OCI-LY3 (cell line): ENCODE data around the gene RNF4.
"Not testable (repeated sequence)": the region's sequence is repeated elsewhere in the genome, so short reads cannot be mapped to it uniquely, and the experiment has no call there.

ENCODE experiments used
- H2AFZ ChIP-seq: fragments of 200-600, 300-600 bp; shearing (Covaris generic); 2 replicates; pipeline ENCODE4 v1.6.0; 2014; ENCODE audit warnings: antibody characterized with exemption, low read depth, low read length
- H3K27ac ChIP-seq: fragments of 200-600, 300-600 bp; sonication (generic); 2 replicates; pipeline ENCODE4 v1.5.1; 2014; ENCODE audit warnings: mild to moderate bottlenecking, low read length, moderate library complexity, mixed read lengths
- H3K27me3 ChIP-seq: fragments of 200-600, 300-600 bp; sonication (generic); 2 replicates; pipeline ENCODE4 v1.6.1; 2014; ENCODE audit warnings: low read depth, low read length, mixed read lengths
- H3K36me3 ChIP-seq: fragments of 200-600, 300-600 bp; sonication (generic); replicated peaks from 2 replicates; pipeline ENCODE3; 2014; ENCODE audit warnings: low read depth, low read length, mixed read lengths
- H3K4me1 ChIP-seq: fragments of 300-600, 200-600 bp; sonication (generic); 2 replicates; pipeline ENCODE4 v1.6.1; 2014; ENCODE audit warnings: low read length, mixed read lengths
- H3K4me2 ChIP-seq: fragments of 200-600, 300-600 bp; sonication (generic); 2 replicates; pipeline ENCODE4 v1.6.1; 2014; ENCODE audit warnings: low read length, mixed read lengths
- H3K4me3 ChIP-seq: fragments of 300-600, 200-600 bp; sonication (generic); 2 replicates; pipeline ENCODE4 v1.5.1; 2014; ENCODE audit warnings: antibody characterized with exemption, mild to moderate bottlenecking, low read length, moderate library complexity
- H3K79me2 ChIP-seq: fragments of 300-600, 200-600 bp; shearing (Covaris generic); 2 replicates; pipeline ENCODE4 v1.6.1; 2014; ENCODE audit warnings: mild to moderate bottlenecking, low read length, mixed read lengths
- H3K9ac ChIP-seq: fragments of 300-600, 200-600 bp; shearing (Covaris generic); 2 replicates; pipeline ENCODE4 v1.6.0; 2014; ENCODE audit warnings: mild to moderate bottlenecking, low read length, moderate library complexity
- H3K9me3 ChIP-seq: fragments of 200-600, 300-600 bp; shearing (Covaris generic); 2 replicates; pipeline ENCODE4 v1.6.1; 2014; ENCODE audit warnings: low read length, mixed read lengths; ENCODE audit not compliant: insufficient read depth
- H4K20me1 ChIP-seq: fragments of 200-600, 300-600 bp; sonication (generic); 2 replicates; pipeline ENCODE4 v1.6.1; 2016; ENCODE audit warnings: low read length, mixed read lengths; ENCODE audit not compliant: insufficient read depth
- CTCF ChIP-seq: fragments of 200-600, 300-600 bp; sonication (generic); IDR thresholded peaks from 2 replicates; pipeline ENCODE4 v1.5.1; 2014; ENCODE audit warnings: antibody characterized with exemption, low read length, low read depth
- EZH2phosphoT487 ChIP-seq: fragments of 200-600 bp; shearing (Covaris generic); IDR thresholded peaks from 2 replicates; pipeline ENCODE4 v1.6.1; 2018; ENCODE audit warnings: antibody characterized with exemption, mixed run types, low read depth

The RNF4 gene

GRCh38 chr4:2465032-2465431 is 3.9 kb upstream of the RNF4 start:
- Histone ChIP-seq H2AFZ (no peak overlapping the region), H3K27me3 (no peaks in the 10 kb centered on the region), H3K36me3 (peaks cover 3% of the 10 kb centered on the region), H3K4me2 (no peak overlapping the region), H3K9me3 (no peaks in the 10 kb centered on the region), H3K4me3 (no peak overlapping the region), H4K20me1 (peaks cover 4% of the 10 kb centered on the region), H3K79me2 (peaks cover 24% of the 10 kb centered on the region), H3K27ac (no peak overlapping the region), H3K4me1 (peaks cover 4% of the 10 kb centered on the region), H3K9ac (no peak overlapping the region)
- TF ChIP-seq EZH2phosphoT487: no peak
- TF ChIP-seq CTCF: no peak

- H3K27ac ChIP-seq, H3K9me3 ChIP-seq, H3K4me2 ChIP-seq, H2AFZ ChIP-seq, H4K20me1 ChIP-seq, H3K36me3 ChIP-seq, H3K9ac ChIP-seq, H3K4me3 ChIP-seq, H3K4me1 ChIP-seq, H3K27me3 ChIP-seq: not testable (repeated sequence)
- peaks cover 29% of the 10 kb centered on the region for H3K79me2 ChIP-seq
Observed at GRCh38 chr4:2465544-2465943, 3.4 kb upstream of the RNF4 start.

- no peaks in the 10 kb centered on the region for H3K9me3 ChIP-seq
- H3K9ac ChIP-seq: peak overlapping the region; percentile 99
- peaks cover 11% of the 10 kb centered on the region for H3K4me1 ChIP-seq
- peak overlapping the region; percentile 100 for H3K4me2 ChIP-seq
- H3K27ac ChIP-seq: peak overlapping the region; percentile 90
- H3K36me3 ChIP-seq: peaks cover 31% of the 10 kb centered on the region
- TF ChIP-seq EZH2phosphoT487 (no peak), CTCF (no peak)
- peak overlapping the region; percentile 99 for H3K4me3 ChIP-seq
- H4K20me1 ChIP-seq: peaks cover 44% of the 10 kb centered on the region
- H3K27me3 ChIP-seq: no peaks in the 10 kb centered on the region
- H3K79me2 ChIP-seq: peaks cover 68% of the 10 kb centered on the region
- no peak overlapping the region for H2AFZ ChIP-seq
Observed at GRCh38 chr4:2469192-2469984, 482 bp downstream of the RNF4 start.

GRCh38 chr4:2470791-2471190 is 1.9 kb downstream of the RNF4 start:
- H3K79me2 ChIP-seq: peaks cover 82% of the 10 kb centered on the region
- no peak overlapping the region for H3K27ac ChIP-seq
- H4K20me1 ChIP-seq: peaks cover 56% of the 10 kb centered on the region
- peak overlapping the region; percentile 99; the same call in 1 of the 2 replicates for H3K9ac ChIP-seq
- H3K27me3 ChIP-seq: no peaks in the 10 kb centered on the region
- peaks cover 36% of the 10 kb centered on the region for H3K36me3 ChIP-seq
- TF ChIP-seq EZH2phosphoT487: no peak
- TF ChIP-seq CTCF: no peak
- H2AFZ ChIP-seq: no peak overlapping the region
- H3K4me2 ChIP-seq: peak overlapping the region; percentile 100
- H3K4me3 ChIP-seq: peak overlapping the region; percentile 99
- H3K9me3 ChIP-seq: no peaks in the 10 kb centered on the region
- H3K4me1 ChIP-seq: peaks cover 11% of the 10 kb centered on the region
